ENCODE results near the gene TXNDC17.

DNA sequence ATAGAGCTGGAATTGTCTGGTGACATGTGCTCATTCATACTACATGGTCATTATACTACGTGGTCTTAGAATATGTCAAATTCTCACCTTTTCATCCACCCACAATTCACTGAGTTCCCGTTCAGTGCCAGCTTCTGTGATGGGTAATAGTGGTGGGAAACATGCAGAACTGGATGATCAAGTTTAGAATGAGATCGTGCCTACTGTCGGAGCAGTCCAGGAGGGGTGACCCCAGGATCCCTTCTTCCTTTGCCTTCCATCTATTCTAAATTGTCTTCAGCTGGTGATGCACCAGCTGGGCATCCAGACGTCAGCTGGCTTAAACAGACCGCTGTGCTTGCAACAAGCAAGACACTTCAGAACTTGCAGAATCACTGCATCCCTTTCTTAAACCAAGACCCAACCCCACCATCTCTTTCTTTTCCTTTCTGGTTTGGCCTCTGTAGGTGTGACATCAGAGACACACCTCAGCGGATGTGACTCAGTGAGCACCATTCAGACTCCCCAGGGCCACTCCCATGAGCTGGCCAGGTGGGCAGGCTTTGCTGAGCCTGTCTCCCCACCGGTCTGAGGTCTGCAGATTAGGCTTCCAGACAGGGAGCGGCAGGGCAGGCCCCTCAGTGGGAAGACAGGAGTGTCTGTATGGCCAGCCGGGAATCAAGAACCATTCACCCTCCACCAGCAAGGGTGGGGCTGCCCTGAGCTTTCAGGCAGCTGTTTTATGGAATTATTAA, 28.8 kb downstream of the TXNDC17 start:
- TF ChIP-seq, protein P1, sequence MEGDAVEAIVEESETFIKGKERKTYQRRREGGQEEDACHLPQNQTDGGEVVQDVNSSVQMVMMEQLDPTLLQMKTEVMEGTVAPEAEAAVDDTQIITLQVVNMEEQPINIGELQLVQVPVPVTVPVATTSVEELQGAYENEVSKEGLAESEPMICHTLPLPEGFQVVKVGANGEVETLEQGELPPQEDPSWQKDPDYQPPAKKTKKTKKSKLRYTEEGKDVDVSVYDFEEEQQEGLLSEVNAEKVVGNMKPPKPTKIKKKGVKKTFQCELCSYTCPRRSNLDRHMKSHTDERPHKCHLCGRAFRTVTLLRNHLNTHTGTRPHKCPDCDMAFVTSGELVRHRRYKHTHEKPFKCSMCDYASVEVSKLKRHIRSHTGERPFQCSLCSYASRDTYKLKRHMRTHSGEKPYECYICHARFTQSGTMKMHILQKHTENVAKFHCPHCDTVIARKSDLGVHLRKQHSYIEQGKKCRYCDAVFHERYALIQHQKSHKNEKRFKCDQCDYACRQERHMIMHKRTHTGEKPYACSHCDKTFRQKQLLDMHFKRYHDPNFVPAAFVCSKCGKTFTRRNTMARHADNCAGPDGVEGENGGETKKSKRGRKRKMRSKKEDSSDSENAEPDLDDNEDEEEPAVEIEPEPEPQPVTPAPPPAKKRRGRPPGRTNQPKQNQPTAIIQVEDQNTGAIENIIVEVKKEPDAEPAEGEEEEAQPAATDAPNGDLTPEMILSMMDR (IDR thresholded peaks at IDR 0.05; ENCODE audit: insufficient read depth, low read length, poor library complexity, severe bottlenecking) = no peak
- TF ChIP-seq EZH2phosphoT487 (conservative IDR thresholded peaks at IDR 0.05; ENCODE audit: low read length) = no peak

Data from SU-DHL-6 (cell line).